HG02798 (cell line): ENCODE results near the gene FOXP3.
A peak's percentile ranks its signal among the peaks of the same experiment; 100 is the strongest.

Experiments used
- ATAC-seq: cut with Tn5 transposase; IDR thresholded peaks from one replicate; pipeline ENCODE4 v1.9.1; 2021; ENCODE audit warnings: mild to moderate bottlenecking; ENCODE audit not compliant: unreplicated experiment, poor library complexity

FOXP3 gene

GRCh38 chrX:49276671-49277534, 12.4 kb upstream of the FOXP3 start:
- ATAC-seq, result no peak

DNA sequence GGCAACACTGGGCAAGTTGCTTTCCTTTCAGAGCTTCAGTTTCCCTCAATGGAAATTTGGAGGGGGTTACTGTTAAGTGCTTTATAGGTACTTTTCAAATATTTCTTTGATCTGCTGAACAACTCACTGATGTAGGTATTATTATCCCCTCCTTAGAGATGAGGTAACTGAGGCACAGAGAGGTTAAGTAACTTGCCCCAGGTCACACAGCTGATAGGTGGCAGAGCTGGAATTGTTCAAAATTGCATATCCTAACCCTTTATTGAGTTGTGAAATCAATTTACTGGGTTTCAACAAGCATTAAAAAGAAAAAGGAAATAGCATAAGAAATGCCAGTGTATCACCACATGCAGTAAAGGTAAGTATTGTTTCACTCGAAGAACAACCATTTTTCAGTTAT, 11.7 kb upstream of the FOXP3 start:
- ATAC-seq, result no peak

DNA sequence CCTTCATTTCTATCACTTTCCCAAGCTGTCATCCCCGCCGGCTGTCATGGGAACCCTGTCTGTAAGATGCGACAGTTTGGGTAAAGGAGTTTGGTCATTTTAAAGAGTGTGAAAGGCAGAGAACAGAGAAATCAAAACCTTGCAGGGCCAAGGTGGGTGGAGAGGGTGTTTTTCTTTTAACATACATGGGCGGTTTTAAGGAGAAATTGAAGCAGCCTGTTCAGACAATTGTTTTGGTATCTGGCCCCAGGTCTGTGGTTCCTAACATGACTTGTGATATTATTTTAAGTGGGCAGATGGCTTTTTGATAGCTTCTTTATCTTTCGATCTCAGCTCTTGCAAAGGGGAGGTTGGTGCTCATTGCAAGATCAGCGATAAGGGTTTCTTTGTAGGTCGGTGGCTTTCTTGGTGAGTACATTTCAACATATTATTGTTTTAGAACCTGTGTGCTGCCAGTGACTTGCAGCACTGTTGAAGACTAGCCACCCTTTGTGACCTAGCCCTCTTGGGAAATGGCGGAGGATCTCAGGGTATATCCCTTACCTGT, 8.7 kb upstream of the FOXP3 start:
- no peak for ATAC-seq

DNA sequence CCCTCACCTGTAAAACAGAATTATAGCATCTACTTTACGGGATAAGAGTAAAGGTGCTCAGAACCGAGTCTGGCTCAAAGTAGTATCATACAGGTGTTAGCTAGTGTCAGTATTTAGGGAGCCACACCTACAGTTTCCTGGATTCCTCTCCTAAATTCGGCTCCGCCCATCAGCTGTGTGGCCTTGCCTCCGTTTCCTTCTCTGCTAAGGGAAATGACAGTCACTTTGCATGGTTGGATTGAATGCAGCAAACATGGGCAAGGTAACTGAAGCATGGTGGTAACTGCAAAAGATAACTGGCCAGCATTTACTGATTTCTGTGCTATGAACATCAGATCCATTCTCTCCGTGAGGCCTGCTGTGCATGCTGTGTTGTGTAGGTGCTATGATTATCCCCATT, 7.9 kb upstream of the FOXP3 start:
- no peak for ATAC-seq

DNA sequence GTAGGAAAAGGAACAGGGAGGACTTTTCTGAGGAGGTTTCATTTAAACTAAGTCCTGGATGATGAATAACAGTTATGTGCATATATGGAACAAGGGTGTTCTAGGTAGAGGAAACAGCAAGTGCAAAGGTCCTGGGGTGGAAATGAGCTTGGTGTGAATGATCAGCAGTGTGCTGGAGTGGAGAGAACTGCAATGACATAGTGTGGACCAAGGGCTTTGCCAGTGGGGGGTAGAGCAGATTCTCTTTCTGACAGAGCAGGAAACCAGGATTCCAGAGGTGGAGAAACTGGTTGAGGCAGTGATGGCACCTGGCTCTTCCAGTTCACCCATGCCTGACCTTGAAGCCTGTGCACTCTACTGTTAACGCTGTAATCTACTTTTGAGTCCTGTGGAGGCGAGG, 6.8 kb upstream of the FOXP3 start:
- no peak for ATAC-seq

DNA sequence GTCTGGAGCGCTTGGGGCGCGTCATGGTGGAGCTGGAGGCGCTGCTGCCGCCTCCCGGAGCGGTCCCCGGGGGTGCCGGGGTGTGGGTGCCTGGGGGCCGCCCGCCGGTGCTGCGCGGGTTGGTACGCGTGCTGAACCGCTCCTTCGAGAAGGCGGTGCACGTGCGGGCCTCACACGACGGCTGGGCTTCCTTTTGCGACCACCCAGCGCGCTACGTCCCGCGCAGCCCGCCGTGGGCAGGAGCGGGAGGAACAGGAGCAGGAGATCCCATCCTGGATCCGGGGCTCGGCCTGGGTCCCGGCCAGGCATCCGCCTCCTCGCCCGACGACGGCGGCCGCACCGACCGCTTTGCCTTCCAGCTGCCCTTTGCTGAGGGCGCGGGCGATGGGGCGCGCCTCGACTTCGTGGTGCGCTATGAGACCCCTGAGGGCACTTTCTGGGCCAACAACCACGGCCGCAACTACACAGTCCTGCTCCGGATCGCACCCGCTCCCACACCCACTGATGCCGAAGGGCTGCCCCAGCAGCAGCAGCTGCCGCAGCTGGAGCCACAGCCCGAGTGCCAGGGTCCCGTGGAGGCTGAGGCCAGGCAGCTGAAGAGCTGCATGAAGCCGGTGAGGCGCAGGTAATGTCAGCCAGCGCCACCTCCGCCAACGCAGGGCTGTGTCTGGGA, 5.9 kb upstream of the FOXP3 start:
- ATAC-seq, result no peak

DNA sequence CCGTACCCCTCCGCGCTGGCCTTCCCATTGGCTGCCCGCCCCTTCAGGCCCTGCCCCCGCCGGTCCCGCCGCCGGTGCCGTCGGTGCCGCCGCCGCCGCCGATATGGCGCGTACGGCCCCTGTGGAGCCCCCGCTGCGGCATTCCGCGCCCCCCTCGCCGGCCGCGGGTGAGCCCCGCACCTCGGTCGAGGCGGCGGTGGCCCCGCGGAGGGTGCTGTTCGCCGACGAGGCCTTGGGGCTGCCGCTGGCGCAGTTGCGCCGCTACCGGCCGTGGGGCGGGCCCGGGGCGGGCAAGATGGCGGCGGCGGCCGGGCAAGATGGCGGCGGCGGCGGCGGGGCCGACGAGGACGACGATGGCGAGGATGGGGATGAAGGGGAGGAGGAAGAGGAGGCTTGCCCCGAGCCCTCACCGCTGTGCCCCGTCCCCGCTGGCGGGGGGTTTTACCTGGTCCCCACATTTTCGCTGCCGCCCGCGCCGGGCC, 5.3 kb upstream of the FOXP3 start, which contains the start of gene PPP1R3F:
PPP1R3F (plus strand) TSS at position 27 of the 482 bp plus-strand sequence; CDS start at position 104, 77 bp downstream.
- ATAC-seq, result peak; percentile 28

- peak; percentile 87 for ATAC-seq
These were observed 4.7 kb upstream of the FOXP3 start for GRCh38 chrX:49269010-49269766.

DNA sequence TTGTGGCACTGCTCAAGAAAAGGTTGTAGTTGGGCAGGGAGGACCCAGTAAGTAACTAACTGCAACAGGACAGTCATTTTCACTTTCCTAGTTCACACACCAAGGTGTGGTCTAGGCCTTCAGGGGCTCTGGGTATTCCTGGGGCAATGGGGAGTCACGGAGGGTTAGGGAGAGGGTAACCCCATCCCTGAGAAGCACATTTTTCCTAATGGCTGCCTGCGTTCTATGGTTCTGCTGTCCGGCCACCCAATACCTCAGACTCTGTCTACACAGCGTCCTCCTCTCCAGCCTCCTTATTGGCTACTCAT, 4.1 kb upstream of the FOXP3 start:
- no peak for ATAC-seq

DNA sequence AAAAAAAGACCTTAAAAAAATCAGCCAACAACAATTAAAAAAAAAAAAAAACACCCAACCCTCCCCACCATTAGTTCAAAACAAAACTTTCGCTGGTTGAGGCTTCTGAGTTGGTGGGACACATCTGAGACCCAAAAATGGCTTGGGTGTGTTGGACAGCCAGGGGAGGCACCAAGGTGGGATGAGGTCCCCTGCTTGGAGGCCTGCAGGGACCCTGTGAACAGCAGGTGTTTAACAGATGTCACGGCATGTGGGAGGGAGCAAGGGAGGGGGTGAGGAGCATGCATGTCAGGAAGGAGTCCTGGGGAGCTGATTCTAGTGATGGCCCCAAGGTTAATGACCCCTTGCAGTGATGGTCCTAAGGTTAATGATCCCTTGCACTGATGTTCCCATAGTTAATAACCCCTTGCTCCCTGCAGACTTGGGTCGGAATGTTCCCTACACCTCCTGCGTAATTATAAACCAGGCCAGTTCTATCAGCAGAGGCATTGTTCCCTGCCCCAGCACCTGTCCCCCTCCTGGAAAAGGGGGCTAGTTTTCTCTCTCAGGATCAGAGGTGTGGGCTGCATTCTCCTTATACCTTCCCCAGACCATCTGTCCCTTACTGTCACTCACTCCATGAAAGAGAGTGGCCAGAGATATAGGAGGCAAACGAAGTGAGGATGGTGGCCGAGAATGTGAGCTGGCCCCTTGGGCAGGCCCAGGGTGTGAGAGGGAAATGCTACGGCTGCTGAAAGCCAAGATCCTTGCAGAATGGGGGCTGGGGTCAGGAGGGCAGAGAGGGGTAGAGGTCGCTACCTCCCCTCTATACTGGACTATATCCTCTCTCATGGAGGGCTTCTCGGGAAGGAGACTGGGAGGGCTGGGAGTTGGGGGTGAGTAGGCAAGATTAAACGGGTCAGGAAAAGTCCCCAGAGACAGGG, 2.3 kb upstream of the FOXP3 start:
- ATAC-seq, result no peak

DNA sequence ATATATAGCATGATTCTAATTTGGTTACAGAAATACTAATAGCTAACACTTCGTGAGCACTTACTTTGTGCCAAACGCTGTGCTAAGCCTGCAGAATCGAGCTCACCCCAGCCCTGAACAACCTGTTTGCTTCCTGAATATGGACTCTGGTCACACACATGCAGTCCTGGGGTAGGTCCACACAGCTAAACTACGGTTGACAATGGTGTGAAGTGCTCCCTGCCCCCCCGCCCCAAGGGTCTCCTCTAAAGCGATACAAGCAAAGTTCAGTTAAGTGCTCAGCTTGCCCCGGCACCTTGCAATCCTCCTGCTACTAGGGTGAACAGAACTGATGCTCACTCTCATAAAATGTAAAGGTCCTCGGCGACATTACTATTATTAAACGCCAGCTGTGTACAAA, 879 bp downstream of the FOXP3 start:
- no peak for ATAC-seq

DNA sequence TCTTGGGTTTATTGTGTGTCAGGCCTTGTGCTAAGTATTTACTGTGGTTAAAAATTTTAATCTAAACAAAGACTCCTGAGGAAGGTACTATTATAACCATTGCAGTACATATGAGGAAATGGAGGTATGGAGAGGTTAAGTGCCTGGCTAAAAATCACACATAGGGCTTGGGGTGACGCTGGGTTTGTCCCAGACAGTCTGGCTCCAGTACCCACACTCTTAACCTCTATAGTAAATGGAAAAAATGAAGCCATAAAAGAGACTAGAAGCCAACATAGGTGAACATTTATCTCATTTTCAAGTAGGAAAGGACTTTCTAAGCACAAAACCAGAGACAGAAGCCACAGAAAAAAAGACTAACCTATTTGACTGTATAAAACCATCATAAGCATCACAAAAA, 1.9 kb downstream of the FOXP3 start:
- no peak for ATAC-seq

GRCh38 chrX:49260221-49260985, 4.1 kb downstream of the FOXP3 start:
- no peak for ATAC-seq

- ATAC-seq, result no peak
These were observed 5.8 kb downstream of the FOXP3 start for GRCh38 chrX:49258749-49259124.

GRCh38 chrX:49257846-49258748, 6.4 kb downstream of the FOXP3 start:
- ATAC-seq, result no peak

- no peak for ATAC-seq
These were observed 7.3 kb downstream of the FOXP3 start for GRCh38 chrX:49257074-49257790.

DNA sequence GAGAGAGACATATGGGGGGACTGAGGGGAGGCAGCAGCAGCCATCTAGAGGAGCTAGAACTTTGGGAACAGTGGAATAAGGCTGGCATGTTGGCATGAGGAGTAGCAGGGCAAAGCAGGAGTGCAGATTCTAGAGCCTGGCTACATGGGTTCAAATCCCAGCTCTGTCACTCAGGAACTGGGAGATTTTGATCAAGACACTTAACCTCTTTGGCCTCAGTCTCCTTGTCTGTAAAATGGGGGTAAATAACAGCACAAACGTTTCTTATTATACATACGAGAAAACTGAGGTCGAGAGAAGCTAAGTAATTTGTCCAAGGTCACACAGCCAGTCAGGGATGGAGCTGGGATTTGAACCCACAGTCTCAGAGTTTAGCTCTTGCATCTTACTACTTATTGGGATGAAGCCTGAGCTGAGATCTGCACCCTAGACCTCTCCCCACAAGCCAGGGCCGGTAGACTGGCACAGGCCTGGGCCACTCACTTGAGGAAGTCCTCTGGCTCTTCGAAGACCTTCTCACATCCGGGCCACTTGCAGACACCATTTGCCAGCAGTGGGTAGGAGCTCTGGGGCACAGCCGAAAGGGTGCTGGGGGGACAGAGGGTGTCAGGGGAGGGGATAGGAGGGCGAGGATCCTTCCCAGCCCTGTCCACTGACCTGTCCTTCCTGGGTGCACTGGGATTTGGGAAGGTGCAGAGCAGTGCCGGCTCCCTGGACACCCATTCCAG, 8.1 kb downstream of the FOXP3 start:
- ATAC-seq, result no peak
